Stimulated activated CD4-positive, alpha-beta T cell treated with anti-CD3 and anti-CD28 coated beads, Interleukin-12 subunit alpha, Interleukin-12 subunit beta, amount 100 ng/mL, for 4 hours (primary cell): ENCODE data around the gene KLHDC3.

Experiments
- DNase-seq: peaks from one replicate; pipeline ENCODE4 v3.0.0-alpha.2; 2020

KLHDC3 gene

DNA sequence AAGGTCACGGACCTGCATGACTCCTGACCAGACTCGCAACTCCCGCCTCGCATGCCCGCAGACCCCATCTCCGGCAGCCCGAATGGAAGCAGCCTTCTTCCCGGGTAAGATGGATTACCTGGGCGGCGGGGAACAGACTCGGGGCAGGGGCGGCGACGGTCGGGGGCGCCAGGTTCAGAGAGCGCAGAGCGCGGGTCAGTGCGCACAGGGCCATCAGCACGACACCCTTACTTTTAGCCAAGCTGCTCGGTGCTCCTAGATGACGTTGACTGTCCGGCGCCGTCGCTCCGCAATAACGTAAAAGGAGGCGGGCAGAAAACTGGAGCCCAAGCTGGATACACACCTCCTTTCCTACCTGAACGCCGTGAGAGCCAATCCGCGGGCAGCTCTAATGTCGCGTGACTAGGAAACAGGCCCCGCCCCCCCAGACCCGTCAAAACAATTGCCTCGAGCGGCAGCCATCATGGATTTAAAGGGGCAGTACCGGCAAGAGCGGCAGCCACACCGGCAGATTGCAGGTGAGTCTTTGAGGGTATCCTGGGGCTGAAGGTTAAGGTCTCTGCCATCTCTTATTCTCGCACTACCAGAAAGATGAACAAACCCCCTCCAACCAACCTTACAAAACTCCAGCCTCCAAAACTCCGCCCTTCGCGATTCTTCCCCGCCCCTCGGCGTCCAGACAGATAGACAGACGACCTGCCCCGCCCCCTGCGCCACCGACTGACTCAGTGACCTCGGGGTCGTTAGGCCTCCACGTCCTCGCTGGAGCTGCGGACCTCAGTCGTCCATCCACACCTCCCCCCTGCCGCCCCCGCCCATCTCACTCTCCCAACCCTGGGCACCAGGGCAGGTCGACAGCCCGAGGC lies 45.4 kb downstream of the KLHDC3 start, which contains the start of the genes KLC4 and MRPL2:
KLC4 (plus strand) TSS at position 464 of the 866 bp plus-strand sequence. CDS start 1,705 bp downstream, outside the sequence.
MRPL2 (minus strand) TSS at position 267 of the 866 bp plus-strand sequence; CDS start at position 214, 53 bp downstream.
- DNase-seq: peak; percentile 96

- no peak for DNase-seq
These were observed 46.1 kb downstream of the KLHDC3 start for GRCh38 chr6:43060034-43060754.

DNA sequence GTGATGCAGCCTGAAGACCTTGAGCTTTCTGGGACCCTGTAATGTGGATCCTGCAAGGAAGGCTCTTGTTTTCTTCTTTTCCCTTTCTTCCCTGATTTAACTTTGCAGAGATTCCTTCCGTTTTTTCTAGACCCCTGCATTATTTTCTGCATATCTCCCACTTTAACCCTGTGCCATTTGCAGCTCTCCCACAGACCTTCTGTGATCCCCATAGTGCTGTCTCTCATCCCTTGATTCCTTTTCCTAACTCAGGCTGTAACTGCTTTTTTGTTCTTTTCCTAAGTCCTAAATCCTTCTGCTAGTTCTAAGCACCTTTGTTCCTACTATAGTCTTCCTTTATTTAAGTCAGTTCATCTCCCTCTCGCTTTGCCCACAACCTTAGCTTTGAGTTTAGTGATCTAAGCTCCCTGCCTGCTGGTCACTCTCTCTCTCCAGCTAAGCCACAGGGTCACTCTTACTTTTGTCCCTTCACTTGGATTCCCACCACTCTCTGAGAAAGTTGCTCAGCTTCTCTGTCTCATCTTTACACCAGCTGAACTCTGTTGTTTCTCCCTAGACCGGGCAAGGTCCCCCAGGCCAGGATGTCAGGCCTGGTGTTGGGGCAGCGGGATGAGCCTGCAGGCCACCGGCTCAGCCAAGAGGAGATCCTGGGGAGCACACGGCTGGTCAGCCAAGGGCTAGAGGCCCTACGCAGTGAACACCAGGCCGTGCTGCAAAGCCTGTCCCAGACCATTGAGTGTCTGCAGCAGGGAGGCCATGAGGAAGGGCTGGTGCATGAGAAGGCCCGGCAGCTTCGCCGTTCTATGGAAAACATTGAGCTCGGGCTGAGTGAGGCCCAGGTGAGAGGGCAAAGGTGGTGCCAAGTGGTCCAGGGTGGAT lies 46.9 kb downstream of the KLHDC3 start:
- DNase-seq: no peak

GRCh38 chr6:43061861-43062260 lies 47.8 kb downstream of the KLHDC3 start:
- DNase-seq: no peak

- no peak for DNase-seq
These were observed 48.8 kb downstream of the KLHDC3 start for GRCh38 chr6:43062818-43063217.

DNA sequence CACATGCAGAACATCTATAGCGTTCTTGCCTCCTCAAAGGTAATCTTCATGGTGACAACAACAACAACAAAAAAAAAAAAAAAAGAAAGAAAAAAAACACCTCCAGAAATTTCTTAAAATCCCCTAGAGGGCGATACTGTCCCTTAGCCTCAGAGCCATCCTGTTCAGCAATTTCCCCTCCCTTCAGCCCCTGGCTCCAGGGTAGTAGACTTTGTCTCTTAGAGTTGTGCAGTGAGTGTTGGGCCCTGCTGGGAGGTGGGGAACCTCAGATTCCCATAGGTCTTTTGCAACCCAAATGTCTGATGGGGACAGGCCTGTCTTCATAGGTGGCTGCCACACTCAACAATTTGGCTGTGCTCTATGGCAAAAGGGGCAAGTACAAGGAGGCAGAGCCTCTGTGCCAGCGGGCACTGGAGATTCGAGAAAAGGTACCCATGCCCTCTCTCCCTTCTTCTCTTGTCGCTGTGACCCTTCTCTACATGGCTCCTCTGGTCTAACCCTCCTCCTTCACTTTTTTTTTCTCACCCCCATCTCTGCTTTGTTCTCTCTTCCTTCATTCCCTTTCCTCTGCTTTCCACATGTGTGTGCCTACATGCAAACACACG lies 56.1 kb downstream of the KLHDC3 start:
- no peak for DNase-seq
